HCT116 (cell line): ENCODE data around the gene CNNM3. TPM values are rescaled to one million over a fixed set of nuclear protein-coding genes. Genes with fewer than 3 reads are reported as not detected.

ENCODE experiments used
- ATAC-seq: fragments of 200-7000 bp; cut with Tn5 transposase; 2 replicates; pipeline ENCODE4 v1.9.1; 2020; ENCODE audit warnings: mild to moderate bottlenecking, moderate library complexity
- BruUV-seq: library from RNA; stranded (reverse); fragments of 400-500 nt; replicated peaks from 2 replicates; lab custom pipeline; 2021; lab: Mats Ljungman, UMichigan
- CTCF ChIA-PET: fragments of 300-600 bp; sonication (Branson Sonifier 250); formaldehyde crosslinking; loops from one replicate; lab custom pipeline; 2021; ENCODE audit warnings: antibody characterized with exemption; lab: Charles Lee
- POLR2A ChIA-PET: fragments of 300-600, 350-600 bp; sonication (Branson Sonifier 250); formaldehyde crosslinking; loops from one replicate; lab custom pipeline; 2021; ENCODE audit warnings: antibody characterized with exemption; lab: Charles Lee
- RAD21 ChIA-PET, 2 experiments: fragments of 300-600 bp; sonication (Branson Sonifier 250); formaldehyde crosslinking; loops; one replicate each; lab custom pipeline; 2023; ENCODE audit warnings: low total read pairs in 2 of 2; ENCODE audit not compliant: uncharacterized antibody in 2 of 2, unreplicated experiment in 2 of 2, low non-redundant PET in 1 of 2; lab: Charles Lee
- DNase-seq: peaks from one replicate; pipeline ENCODE4 v3.0.0-alpha.2; 2010; ENCODE audit warnings: low read depth, low spot score
- H2AFZ ChIP-seq: fragments of 200-600 bp; shearing (Covaris generic), sonication (generic); 2 replicates; pipeline ENCODE4 v1.6.1; 2017; ENCODE audit warnings: low read depth, mixed run types, mixed read lengths, antibody characterized with exemption, low read length; ENCODE audit not compliant: poor library complexity, severe bottlenecking
- H3K27ac ChIP-seq: 2 replicates; pipeline ENCODE4 v1.5.1; 2012; ENCODE audit warnings: low read depth, low read length
- H3K27me3 ChIP-seq: fragments of 200-600 bp; sonication (generic); 2 replicates; pipeline ENCODE4 v1.6.1; 2016; ENCODE audit warnings: mixed run types, low read length, mixed read lengths; ENCODE audit not compliant: insufficient read depth
- H3K36me3 ChIP-seq, 2 experiments: fragments of 200-500 bp in 1 of 2; fragments of 200-600 bp in 1 of 2; sonication (Bioruptor generic) in 1 of 2; sonication (generic) in 1 of 2; 2 replicates each; pipeline versions ENCODE4 v1.5.1 to v1.6.1; 2014 to 2016; ENCODE audit warnings: low read length in 2 of 2, inconsistent platforms in 1 of 2, mixed read lengths in 1 of 2, mixed run types in 1 of 2; ENCODE audit not compliant: insufficient read depth in 2 of 2, control insufficient read depth in 1 of 2
- H3K4me1 ChIP-seq, 2 experiments: fragments of 200-600 bp in 1 of 2; sonication (generic) in 1 of 2; 2 replicates each; pipeline versions ENCODE4 v1.5.1 to v1.6.1; 2012 to 2017; ENCODE audit warnings: low read length in 2 of 2, inconsistent platforms in 1 of 2, mild to moderate bottlenecking in 1 of 2, mixed read lengths in 1 of 2, mixed run types in 1 of 2, moderate library complexity in 1 of 2; ENCODE audit not compliant: insufficient read depth in 2 of 2, control insufficient read depth in 1 of 2
- H3K4me2 ChIP-seq: fragments of 200-600 bp; sonication (generic); 2 replicates; pipeline ENCODE4 v1.6.1; 2017; ENCODE audit warnings: mixed run types, low read length, mixed read lengths
- H3K4me3 ChIP-seq, 2 experiments: fragments of 200-600 bp in 1 of 2; sonication (generic) in 1 of 2; replicated peaks in 1 of 2; 2 replicates each; pipeline ENCODE4 v1.5.1; 2011 to 2016; ENCODE audit warnings: low read length in 2 of 2, control low read depth in 1 of 2, low read depth in 1 of 2, mild to moderate bottlenecking in 1 of 2, mixed read lengths in 1 of 2, mixed run types in 1 of 2
- H3K79me2 ChIP-seq: fragments of 200-600 bp; sonication (generic); 2 replicates; pipeline ENCODE4 v1.6.1; 2017; ENCODE audit warnings: mild to moderate bottlenecking, mixed run types, low read length, moderate library complexity, mixed read lengths; ENCODE audit not compliant: insufficient read depth
- H3K9ac ChIP-seq: fragments of 200-600 bp; sonication (generic); 2 replicates; pipeline ENCODE4 v1.6.1; 2016; ENCODE audit warnings: low read length, mixed read lengths
- H3K9me2 ChIP-seq: fragments of 200-600 bp; sonication (generic), shearing (Covaris generic); 2 replicates; pipeline ENCODE4 v1.6.1; 2017; ENCODE audit warnings: mixed run types, mild to moderate bottlenecking, moderate library complexity; ENCODE audit not compliant: insufficient read depth
- H3K9me3 ChIP-seq, 2 experiments: fragments of 200-500 bp in 1 of 2; fragments of 200-600 bp in 1 of 2; sonication (Bioruptor generic) in 1 of 2; sonication (generic) in 1 of 2; 2 replicates each; pipeline ENCODE4 v1.6.1; 2014 to 2017; ENCODE audit warnings: low read length in 2 of 2, mixed read lengths in 2 of 2, inconsistent platforms in 1 of 2, low read depth in 1 of 2, mild to moderate bottlenecking in 1 of 2, mixed run types in 1 of 2, moderate library complexity in 1 of 2; ENCODE audit not compliant: control insufficient read depth in 1 of 2, insufficient read depth in 1 of 2
- H4K20me1 ChIP-seq: fragments of 200-600 bp; sonication (generic), shearing (Covaris generic); 2 replicates; pipeline ENCODE4 v1.6.1; 2017; ENCODE audit warnings: mixed run types, mild to moderate bottlenecking, moderate library complexity; ENCODE audit not compliant: insufficient read depth
- CBX3 ChIP-seq: IDR thresholded peaks from 2 replicates; pipeline ENCODE4 v1.6.1; 2012; ENCODE audit warnings: low read depth
- CEBPB ChIP-seq: IDR thresholded peaks from 2 replicates; pipeline ENCODE4 v1.6.1; 2012; ENCODE audit warnings: low read depth
- ELF1 ChIP-seq: IDR thresholded peaks from 2 replicates; pipeline ENCODE4 v1.6.1; 2012; ENCODE audit warnings: low read depth, borderline replicate concordance
- EZH2 ChIP-seq: fragments of 200-600 bp; sonication (generic); IDR thresholded peaks from 2 replicates; pipeline ENCODE4 v1.6.1; 2017; ENCODE audit warnings: antibody characterized with exemption, mixed run types
- EZH2phosphoT487 ChIP-seq: fragments of 200-600 bp; IDR thresholded peaks from 2 replicates; pipeline ENCODE4 v1.6.1; 2018; ENCODE audit warnings: antibody characterized with exemption, borderline replicate concordance
- FOSL1 ChIP-seq: IDR thresholded peaks from 2 replicates; pipeline ENCODE4 v1.6.1; 2012; ENCODE audit warnings: low read depth
- JUND ChIP-seq: IDR thresholded peaks from 2 replicates; pipeline ENCODE4 v1.6.1; 2012
- POLR2A ChIP-seq: IDR thresholded peaks from 2 replicates; pipeline ENCODE4 v1.7.0; 2011; ENCODE audit warnings: borderline replicate concordance; ENCODE audit not compliant: insufficient read depth, insufficient read length; ENCODE audit errors: extremely low read depth
- RAD21 ChIP-seq: IDR thresholded peaks from 2 replicates; pipeline ENCODE4 v1.6.1; 2012; ENCODE audit warnings: low read depth, mild to moderate bottlenecking
- REST ChIP-seq: IDR thresholded peaks from 2 replicates; pipeline ENCODE4 v1.6.1; 2012; ENCODE audit warnings: low read depth
- SIN3A ChIP-seq: IDR thresholded peaks from 2 replicates; pipeline ENCODE4 v1.6.1; 2012; ENCODE audit warnings: low read depth
- SP1 ChIP-seq: IDR thresholded peaks from 2 replicates; pipeline ENCODE4 v1.6.1; 2012; ENCODE audit warnings: low read depth
- SRF ChIP-seq: IDR thresholded peaks from 2 replicates; pipeline ENCODE4 v1.6.1; 2012; ENCODE audit warnings: low read depth
- TCF7L2 ChIP-seq: IDR thresholded peaks from 2 replicates; pipeline ENCODE4 v1.7.0; 2011; ENCODE audit warnings: borderline replicate concordance, inconsistent platforms; ENCODE audit not compliant: insufficient read depth, insufficient read length; ENCODE audit errors: extremely low read depth
- YY1 ChIP-seq: IDR thresholded peaks from 2 replicates; pipeline ENCODE4 v1.6.1; 2011; ENCODE audit warnings: low read length, low read depth, moderate library complexity, mild to moderate bottlenecking; ENCODE audit not compliant: insufficient replicate concordance; ENCODE audit errors: extremely low read depth
- ZFX ChIP-seq: fragments of 450-650 bp; IDR thresholded peaks from 2 replicates; pipeline ENCODE4 v1.6.1; 2017
- ZNF274 ChIP-seq: fragments of 200-500 bp; sonication (Bioruptor generic); IDR thresholded peaks from 2 replicates; pipeline ENCODE4 v1.6.1; 2014; ENCODE audit warnings: mild to moderate bottlenecking, low read depth, low read length, inconsistent platforms
- intact Hi-C: fragments of 100-400 bp; cut with micrococcal nuclease; formaldehyde crosslinking; loops from 2 replicates; pipeline ENCODE4 v1.10.0; 2022
- total RNA-seq: library from RNA; stranded (reverse); gene quantifications from one replicate; pipeline ENCODE4 v1.2.1, GENCODE V29; 2021; ENCODE audit not compliant: unreplicated experiment
- TF ChIP-seq, protein P1 (sequence below): IDR thresholded peaks from 2 replicates; pipeline ENCODE4 v1.6.1; 2012
- TF ChIP-seq, protein P2 (sequence below): IDR thresholded peaks from 2 replicates; pipeline ENCODE4 v1.6.1; 2011; ENCODE audit warnings: mild to moderate bottlenecking, low read length, moderate library complexity; ENCODE audit not compliant: insufficient replicate concordance; ENCODE audit errors: extremely low read depth
- TF ChIP-seq, protein P3 (sequence below), 3 experiments: fragments of 200-600 bp in 1 of 3; sonication (generic) in 1 of 3; IDR thresholded peaks in 2 of 3; conservative IDR thresholded peaks in 1 of 3; 2 replicates each; pipeline ENCODE4 v1.5.1; 2012 to 2017; ENCODE audit warnings: low read depth in 2 of 3, low read length in 2 of 3, antibody characterized with exemption in 1 of 3, borderline replicate concordance in 1 of 3, control low read depth in 1 of 3, mild to moderate bottlenecking in 1 of 3, mixed read lengths in 1 of 3, mixed run types in 1 of 3, moderate library complexity in 1 of 3; ENCODE audit not compliant: insufficient read depth in 1 of 3

CNNM3 gene
- total RNA-seq, 1 experiment from 2014 or later, result 31.1 TPM

- ATAC-seq, result peak; percentile 41; the same call in 1 of the 2 replicates
- TF ChIP-seq EZH2phosphoT487 (no peak), REST (no peak), FOSL1 (no peak), RAD21 (no peak), CEBPB (no peak), ZNF274 (no peak), YY1 (no peak), ELF1 (no peak), SIN3A (no peak), EZH2 (no peak), ZFX (no peak), JUND (no peak), CBX3 (no peak), SP1 (no peak), POLR2A (no peak), TCF7L2 (no peak), SRF (no peak)
- TF ChIP-seq, protein P1, sequence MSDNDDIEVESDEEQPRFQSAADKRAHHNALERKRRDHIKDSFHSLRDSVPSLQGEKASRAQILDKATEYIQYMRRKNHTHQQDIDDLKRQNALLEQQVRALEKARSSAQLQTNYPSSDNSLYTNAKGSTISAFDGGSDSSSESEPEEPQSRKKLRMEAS, result no peak
- TF ChIP-seq, protein P2, sequence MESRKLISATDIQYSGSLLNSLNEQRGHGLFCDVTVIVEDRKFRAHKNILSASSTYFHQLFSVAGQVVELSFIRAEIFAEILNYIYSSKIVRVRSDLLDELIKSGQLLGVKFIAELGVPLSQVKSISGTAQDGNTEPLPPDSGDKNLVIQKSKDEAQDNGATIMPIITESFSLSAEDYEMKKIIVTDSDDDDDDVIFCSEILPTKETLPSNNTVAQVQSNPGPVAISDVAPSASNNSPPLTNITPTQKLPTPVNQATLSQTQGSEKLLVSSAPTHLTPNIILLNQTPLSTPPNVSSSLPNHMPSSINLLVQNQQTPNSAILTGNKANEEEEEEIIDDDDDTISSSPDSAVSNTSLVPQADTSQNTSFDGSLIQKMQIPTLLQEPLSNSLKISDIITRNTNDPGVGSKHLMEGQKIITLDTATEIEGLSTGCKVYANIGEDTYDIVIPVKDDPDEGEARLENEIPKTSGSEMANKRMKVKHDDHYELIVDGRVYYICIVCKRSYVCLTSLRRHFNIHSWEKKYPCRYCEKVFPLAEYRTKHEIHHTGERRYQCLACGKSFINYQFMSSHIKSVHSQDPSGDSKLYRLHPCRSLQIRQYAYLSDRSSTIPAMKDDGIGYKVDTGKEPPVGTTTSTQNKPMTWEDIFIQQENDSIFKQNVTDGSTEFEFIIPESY, result no peak
- TF ChIP-seq, protein P3, sequence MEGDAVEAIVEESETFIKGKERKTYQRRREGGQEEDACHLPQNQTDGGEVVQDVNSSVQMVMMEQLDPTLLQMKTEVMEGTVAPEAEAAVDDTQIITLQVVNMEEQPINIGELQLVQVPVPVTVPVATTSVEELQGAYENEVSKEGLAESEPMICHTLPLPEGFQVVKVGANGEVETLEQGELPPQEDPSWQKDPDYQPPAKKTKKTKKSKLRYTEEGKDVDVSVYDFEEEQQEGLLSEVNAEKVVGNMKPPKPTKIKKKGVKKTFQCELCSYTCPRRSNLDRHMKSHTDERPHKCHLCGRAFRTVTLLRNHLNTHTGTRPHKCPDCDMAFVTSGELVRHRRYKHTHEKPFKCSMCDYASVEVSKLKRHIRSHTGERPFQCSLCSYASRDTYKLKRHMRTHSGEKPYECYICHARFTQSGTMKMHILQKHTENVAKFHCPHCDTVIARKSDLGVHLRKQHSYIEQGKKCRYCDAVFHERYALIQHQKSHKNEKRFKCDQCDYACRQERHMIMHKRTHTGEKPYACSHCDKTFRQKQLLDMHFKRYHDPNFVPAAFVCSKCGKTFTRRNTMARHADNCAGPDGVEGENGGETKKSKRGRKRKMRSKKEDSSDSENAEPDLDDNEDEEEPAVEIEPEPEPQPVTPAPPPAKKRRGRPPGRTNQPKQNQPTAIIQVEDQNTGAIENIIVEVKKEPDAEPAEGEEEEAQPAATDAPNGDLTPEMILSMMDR (IDR thresholded peaks at IDR 0.05 in 2 of 3, conservative IDR thresholded peaks at IDR 0.05 in 1 of 3; ENCODE audit: borderline replicate concordance in 1 of 3, insufficient read depth in 1 of 3, low read depth in 2 of 3, low read length in 2 of 3), result no peak
- no peak for DNase-seq
- no peaks in the 10 kb centered on the region for H4K20me1 ChIP-seq
- no peak overlapping the region for H2AFZ ChIP-seq
- H3K36me3 ChIP-seq, result no peaks in the 10 kb centered on the region
- POLR2A ChIA-PET, result no interaction called here
- intact Hi-C loops, result no loop called here
- RAD21 ChIA-PET, result no interaction called here
- CTCF ChIA-PET, result no interaction called here
- H3K27ac ChIP-seq, result no peak overlapping the region
- no peaks in the 10 kb centered on the region for H3K27me3 ChIP-seq
- BruUV-seq, result no TSS peak
- H3K4me2 ChIP-seq, result no peak overlapping the region; the same call in 1 of the 2 replicates
- no peaks in the 10 kb centered on the region for H3K9me2 ChIP-seq
- no peaks in the 10 kb centered on the region for H3K79me2 ChIP-seq
- no peak overlapping the region for H3K4me3 ChIP-seq
- no peaks in the 10 kb centered on the region for H3K9me3 ChIP-seq
- peaks cover 15 to 34% of the 10 kb centered on the region in 2 experiments; a peak in 3 of 4 replicates for H3K4me1 ChIP-seq
- no peak overlapping the region for H3K9ac ChIP-seq
Measured at GRCh38 chr2:96876269-96877041, 60.4 kb downstream of the CNNM3 start.
